H1 (cell line): ENCODE measurements around the gene TBC1D12. TPM values are rescaled to one million over a fixed set of nuclear protein-coding genes. Genes with fewer than 3 reads are reported as not detected.
A peak's percentile ranks its signal among the peaks of the same experiment; 100 is the strongest.

Experiments used
- CTCF ChIA-PET: fragments of 300-600 bp; sonication (Branson Sonifier 250); formaldehyde crosslinking; loops from one replicate; lab custom pipeline; 2021; ENCODE audit not compliant: partially characterized antibody; lab: Charles Lee
- POLR2A ChIA-PET: fragments of 300-600 bp; sonication (Branson Sonifier 250); formaldehyde crosslinking; loops from one replicate; lab custom pipeline; 2021; ENCODE audit warnings: inconsistent platforms; ENCODE audit not compliant: partially characterized antibody; lab: Charles Lee
- DNase-seq, 2 experiments: peaks; one replicate each; pipeline versions ENCODE4 v3.0.0 to v3.0.0-alpha.2; 2010 to 2022; ENCODE audit warnings: low spot score in 2 of 2, low read depth in 1 of 2, mixed read lengths in 1 of 2
- FAIRE-seq: peaks from 2 replicates; lab custom pipeline; 2011; peaks lifted over from hg19 to GRCh38; lab: Jason Lieb, UNC
- H2AFZ ChIP-seq: 2 replicates; pipeline ENCODE4 v1.8.1; 2012; ENCODE audit warnings: low read length, inconsistent platforms
- H2AK5ac ChIP-seq: 2 replicates; pipeline ENCODE4 v1.6.1; 2013; ENCODE audit warnings: low read depth, low read length
- H2BK120ac ChIP-seq: replicated peaks from 2 replicates; pipeline ENCODE3; 2013; ENCODE audit warnings: low read depth, low read length, inconsistent platforms
- H2BK12ac ChIP-seq: 2 replicates; pipeline ENCODE4 v1.6.1; 2013; ENCODE audit warnings: low read depth, low read length
- H2BK15ac ChIP-seq: 2 replicates; pipeline ENCODE4 v1.6.1; 2013; ENCODE audit warnings: low read length
- H2BK20ac ChIP-seq: 2 replicates; pipeline ENCODE4 v1.6.1; 2013; ENCODE audit warnings: low read length
- H2BK5ac ChIP-seq: 2 replicates; pipeline ENCODE4 v1.6.1; 2013; ENCODE audit warnings: low read depth, low read length
- H3K14ac ChIP-seq: 2 replicates; pipeline ENCODE4 v1.6.1; 2013; ENCODE audit warnings: inconsistent platforms; ENCODE audit not compliant: insufficient read length
- H3K18ac ChIP-seq: 2 replicates; pipeline ENCODE4 v1.6.1; 2013; ENCODE audit warnings: low read length; ENCODE audit errors: extremely low read depth
- H3K23ac ChIP-seq: 2 replicates; pipeline ENCODE4 v1.6.1; 2013; ENCODE audit warnings: inconsistent platforms; ENCODE audit not compliant: insufficient read length
- H3K23me2 ChIP-seq: 2 replicates; pipeline ENCODE4 v1.6.1; 2013; ENCODE audit warnings: low read depth, low read length
- H3K27ac ChIP-seq: 2 replicates; pipeline ENCODE4 v1.6.1; 2011; ENCODE audit warnings: low read depth, low read length, inconsistent platforms
- H3K27me3 ChIP-seq, 4 experiments: replicated peaks in 1 of 4; 1 replicate in 1 of 4; 2 replicates in 3 of 4; pipeline versions ENCODE4 v1.6.1 to v1.8.1; 2011 to 2013; ENCODE audit warnings: low read length in 3 of 4, mild to moderate bottlenecking in 3 of 4, inconsistent platforms in 2 of 4, mixed read lengths in 2 of 4, moderate library complexity in 1 of 4; ENCODE audit not compliant: control insufficient read depth in 3 of 4, insufficient read depth in 3 of 4; ENCODE audit errors: extremely low read depth in 1 of 4
- H3K36me3 ChIP-seq, 4 experiments: 2 replicates each; pipeline versions ENCODE4 v1.6.1 to v1.8.1; 2011 to 2013; ENCODE audit warnings: mild to moderate bottlenecking in 4 of 4, low read length in 3 of 4, moderate library complexity in 2 of 4, control low read depth in 1 of 4, inconsistent platforms in 1 of 4; ENCODE audit not compliant: insufficient read depth in 4 of 4, control insufficient read depth in 2 of 4
- H3K4ac ChIP-seq: replicated peaks from 2 replicates; pipeline ENCODE3; 2013; ENCODE audit warnings: low read length, low read depth, mixed read lengths, inconsistent platforms; ENCODE audit not compliant: insufficient read length
- H3K4me1 ChIP-seq, 4 experiments: replicated peaks in 1 of 4; 1 replicate in 1 of 4; 2 replicates in 3 of 4; pipeline versions ENCODE4 v1.6.1 to v1.8.1; 2011 to 2013; ENCODE audit warnings: low read length in 3 of 4, inconsistent platforms in 2 of 4, mixed read lengths in 1 of 4; ENCODE audit not compliant: insufficient read depth in 4 of 4, control insufficient read depth in 3 of 4
- H3K4me2 ChIP-seq, 2 experiments: 2 replicates each; pipeline versions ENCODE4 v1.6.1 to v1.8.1; 2011 to 2013; ENCODE audit warnings: low read depth in 2 of 2, low read length in 2 of 2, control low read depth in 1 of 2, inconsistent platforms in 1 of 2, mild to moderate bottlenecking in 1 of 2; ENCODE audit not compliant: insufficient read depth in 1 of 2
- H3K4me3 ChIP-seq, 4 experiments: fragments of 200-600, 300-600 bp in 1 of 4; sonication (generic), shearing (Covaris generic), sonication (Bioruptor Twin) in 1 of 4; 2 replicates each; pipeline versions ENCODE4 v1.5.1 to v1.8.1; 2011 to 2016; ENCODE audit warnings: low read length in 4 of 4, low read depth in 3 of 4, control low read depth in 2 of 4, inconsistent platforms in 2 of 4, mild to moderate bottlenecking in 2 of 4, mixed read lengths in 1 of 4, moderate library complexity in 1 of 4; ENCODE audit not compliant: insufficient read depth in 2 of 4; ENCODE audit errors: extremely low read depth in 1 of 4
- H3K56ac ChIP-seq: replicated peaks from 2 replicates; pipeline ENCODE3; 2013; ENCODE audit warnings: low read depth, mild to moderate bottlenecking, mixed read lengths, low read length, inconsistent platforms; ENCODE audit not compliant: insufficient read length
- H3K79me1 ChIP-seq: 2 replicates; pipeline ENCODE4 v1.6.1; 2013; ENCODE audit warnings: low read depth, low read length, control low read depth
- H3K79me2 ChIP-seq, 2 experiments: 2 replicates each; pipeline versions ENCODE4 v1.6.1 to v1.8.1; 2012 to 2013; ENCODE audit warnings: low read length in 2 of 2, mild to moderate bottlenecking in 2 of 2, inconsistent platforms in 1 of 2; ENCODE audit not compliant: insufficient read depth in 2 of 2, control insufficient read depth in 1 of 2
- H3K9ac ChIP-seq, 4 experiments: replicated peaks in 1 of 4; 1 replicate in 1 of 4; 2 replicates in 3 of 4; pipeline versions ENCODE4 v1.6.1 to v1.8.1; 2011 to 2013; ENCODE audit warnings: low read depth in 3 of 4, low read length in 3 of 4, control low read depth in 2 of 4, mild to moderate bottlenecking in 2 of 4, moderate library complexity in 2 of 4, inconsistent platforms in 1 of 4; ENCODE audit errors: extremely low read depth in 1 of 4
- H3K9me3 ChIP-seq, 2 experiments: 2 replicates each; pipeline versions ENCODE4 v1.6.1 to v1.8.1; 2012 to 2013; ENCODE audit warnings: mild to moderate bottlenecking in 2 of 2, moderate library complexity in 2 of 2, control low read depth in 1 of 2, inconsistent platforms in 1 of 2, low read depth in 1 of 2, low read length in 1 of 2, mixed read lengths in 1 of 2; ENCODE audit not compliant: insufficient read depth in 2 of 2
- H4K20me1 ChIP-seq, 2 experiments: replicated peaks in 1 of 2; 2 replicates each; pipeline versions ENCODE3 to v1.8.1; 2011 to 2013; ENCODE audit warnings: inconsistent platforms in 2 of 2, low read length in 2 of 2, mild to moderate bottlenecking in 1 of 2; ENCODE audit not compliant: insufficient read depth in 2 of 2, control insufficient read depth in 1 of 2
- H4K5ac ChIP-seq: 2 replicates; pipeline ENCODE4 v1.6.1; 2013; ENCODE audit warnings: low read length, low read depth, mixed read lengths, inconsistent platforms; ENCODE audit not compliant: insufficient read length
- H4K8ac ChIP-seq: 2 replicates; pipeline ENCODE4 v1.8.0; 2013; ENCODE audit warnings: mild to moderate bottlenecking, moderate library complexity, low read length, inconsistent platforms; ENCODE audit not compliant: insufficient read depth; ENCODE audit errors: extremely low read depth
- H4K91ac ChIP-seq: replicated peaks from 2 replicates; pipeline ENCODE3; 2013; ENCODE audit warnings: low read length, mixed read lengths, inconsistent platforms; ENCODE audit not compliant: insufficient read length
- ASH2L ChIP-seq: fragments of 200-600, 300-600 bp; sonication (generic); IDR thresholded peaks from one replicate; pipeline ENCODE4 v1.7.1; 2017; ENCODE audit warnings: low read length
- CHD1 ChIP-seq: IDR thresholded peaks from 2 replicates; pipeline ENCODE4 v1.6.1; 2012; ENCODE audit warnings: low read depth, low read length, improper control_type of control experiment
- GTF2F1 ChIP-seq: IDR thresholded peaks from 2 replicates; pipeline ENCODE4 v1.6.1; 2012; ENCODE audit warnings: low read depth, low read length, improper control_type of control experiment, borderline replicate concordance
- KDM4A ChIP-seq: IDR thresholded peaks from one replicate; pipeline ENCODE4 v1.7.1; 2012; ENCODE audit warnings: low read depth, mild to moderate bottlenecking, moderate library complexity, low read length, inconsistent platforms; ENCODE audit not compliant: severe bottlenecking
- NANOG ChIP-seq: IDR thresholded peaks from 2 replicates; pipeline ENCODE4 v1.6.1; 2011; ENCODE audit warnings: low read length, low read depth, mild to moderate bottlenecking, inconsistent platforms; ENCODE audit not compliant: insufficient read depth, poor library complexity, severe bottlenecking
- POLR2AphosphoS5 ChIP-seq: IDR thresholded peaks from 2 replicates; pipeline ENCODE4 v1.6.1; 2011; ENCODE audit warnings: low read depth, low read length
- RBBP5 ChIP-seq: IDR thresholded peaks from 2 replicates; pipeline ENCODE4 v1.7.1; 2012; ENCODE audit warnings: low read depth, mild to moderate bottlenecking, inconsistent platforms, low read length, moderate library complexity, borderline replicate concordance
- RNF2 ChIP-seq: fragments of 200-900, 300-1000 bp; sonication (generic); IDR thresholded peaks from 2 replicates; pipeline ENCODE4 v1.7.1; 2016; ENCODE audit warnings: borderline replicate concordance, low read depth, mild to moderate bottlenecking, antibody characterized with exemption, low read length; ENCODE audit not compliant: poor library complexity, severe bottlenecking; ENCODE audit errors: missing control alignments
- SIN3A ChIP-seq, 2 experiments: IDR thresholded peaks in 1 of 2; conservative IDR thresholded peaks in 1 of 2; 2 replicates each; pipeline ENCODE4 v1.6.1; 2011 to 2012; ENCODE audit warnings: low read length in 2 of 2, improper control_type of control experiment in 1 of 2, low read depth in 1 of 2, mild to moderate bottlenecking in 1 of 2
- SP2 ChIP-seq: IDR thresholded peaks from 2 replicates; pipeline ENCODE4 v1.6.1; 2012; ENCODE audit warnings: mild to moderate bottlenecking, low read length, inconsistent platforms
- SRF ChIP-seq: IDR thresholded peaks from 2 replicates; pipeline ENCODE4 v1.6.1; 2011; ENCODE audit warnings: mild to moderate bottlenecking, low read depth, low read length, moderate library complexity
- TBP ChIP-seq: IDR thresholded peaks from 2 replicates; pipeline ENCODE4 v1.6.1; 2011; ENCODE audit warnings: low read depth, low read length, improper control_type of control experiment
- WGBS, 2 experiments: shearing (Covaris generic) in 1 of 2; methylation state at CpG; one replicate each; pipeline versions ENCODE4 v1.1.6 to v1.1.7; 2013 to 2015; ENCODE audit warnings: low lambda C conversion rate in 2 of 2, mixed read lengths in 2 of 2, inconsistent platforms in 1 of 2, low coverage in 1 of 2, missing lambda C conversion rate in 1 of 2; ENCODE audit not compliant: insufficient replicate concordance in 2 of 2, insufficient coverage in 1 of 2, insufficient read length in 1 of 2; ENCODE audit errors: extremely low coverage in 1 of 2, missing lambda C conversion rate in 1 of 2; 5-methylcytosine and 5-hydroxymethylcytosine counted together
- polyA plus RNA-seq, 7 experiments: library from polyadenylated mRNA; depleted of rRNA in 3 of 7; stranded (reverse) in 5 of 7; unstranded in 2 of 7; fragments of >200 nt in 5 of 7; fragments of 200-250 nt in 2 of 7; gene quantifications; 1 replicate in 5 of 7; 2 replicates in 1 of 7; 4 replicates in 1 of 7; pipeline versions ENCODE4 v1.2.1 to v1.2.3, GENCODE V29; 2011 to 2013; ENCODE audit warnings: missing spikeins in 2 of 7, mixed read lengths in 2 of 7
- total RNA-seq: library from RNA; stranded (reverse); fragmentation: NEBNext Ultra II Directional; extraction: Animal tissue kit (Norgen Biotek cat#: 25700); gene quantifications from 2 replicates; pipeline ENCODE4 v1.2.1, GENCODE V29; 2021

The TBC1D12 gene
- total and polyA plus RNA-seq, 2 of the 8 experiments (the other 6 are each of a cell fraction or from before 2014, with no cell fraction given): 1.1 to 3.2 TPM

GRCh38 chr10:94402843-94403379, 570 bp downstream of the TBC1D12 start:
- H3K36me3 ChIP-seq: no peaks in the 10 kb centered on the region
- no peaks in the 10 kb centered on the region for H3K9me3 ChIP-seq
- peak overlapping the region in 2 of 4 experiments; percentile 46 to 83; a peak in 4 of 7 replicates for H3K9ac ChIP-seq
- H3K4me1 ChIP-seq: peaks cover 0 to 4% (median under 1%) of the 10 kb centered on the region in 4 experiments; a peak in 2 of 7 replicates
- H3K18ac ChIP-seq: no peak overlapping the region; the same call in none of the 2 replicates
- no peak overlapping the region for H2BK5ac ChIP-seq
- H4K20me1 ChIP-seq: peaks cover 0 to 2% of the 10 kb centered on the region in 2 experiments
- no peak overlapping the region for H2BK12ac ChIP-seq
- CTCF ChIA-PET: interaction anchor here (0.5 to 3.4 kb wide), 6 partner anchors 9 to 581 kb away, joined by 3 to 10 read pairs (median 4); no protein-coding TSS in a partner anchor
- H3K79me1 ChIP-seq: no peaks in the 10 kb centered on the region
- H3K79me2 ChIP-seq: no peaks in the 10 kb centered on the region
- no peak overlapping the region for H4K5ac ChIP-seq
- no peak overlapping the region for H3K23ac ChIP-seq
- DNase-seq: no peak
- no peak for FAIRE-seq
- H3K14ac ChIP-seq: no peak overlapping the region
- H4K91ac ChIP-seq: no peak overlapping the region
- H2AK5ac ChIP-seq: no peak overlapping the region
- H4K8ac ChIP-seq: peak overlapping the region; percentile 85; the same call in 1 of the 2 replicates
- TF ChIP-seq CHD1: no peak
- TF ChIP-seq KDM4A: peak; percentile 89
- peak; percentile 81 for TF ChIP-seq RBBP5
- TF ChIP-seq SP2: no peak
- TF ChIP-seq SIN3A (conservative IDR thresholded peaks at IDR 0.05 in 1 of 2, IDR thresholded peaks at IDR 0.05 in 1 of 2; ENCODE audit: low read depth in 1 of 2, low read length in 2 of 2): peak in 1 of 2 experiments; percentile 18; a peak in 1 of 4 replicates
- TF ChIP-seq GTF2F1: no peak
- peak; percentile 4 for TF ChIP-seq ASH2L
- no peak for TF ChIP-seq SRF
- no peak for TF ChIP-seq POLR2AphosphoS5
- TF ChIP-seq NANOG: no peak
- TF ChIP-seq RNF2: peak; percentile 58
- TF ChIP-seq TBP: no peak
- no peak overlapping the region; the same call in 1 of the 2 replicates for H2AFZ ChIP-seq
- POLR2A ChIA-PET: interaction anchor here (1.1 to 1.4 kb wide), 2 partner anchors 20 to 142 kb away, joined by 3 to 4 read pairs; partner anchors contain the start of gene HELLS
- H2BK120ac ChIP-seq: no peak overlapping the region
- H2BK15ac ChIP-seq: no peak overlapping the region
- H3K27ac ChIP-seq: no peak overlapping the region
- H3K4me2 ChIP-seq: peak overlapping the region; percentile 84 to 88
- no peak overlapping the region for H2BK20ac ChIP-seq
- no peak overlapping the region for H3K56ac ChIP-seq
- H3K23me2 ChIP-seq: peaks cover 12% of the 10 kb centered on the region
- WGBS, 2 experiments: 1% methylated on average over 24 of the region's 77 CpGs; no CpG with 5 or more reads in 1 of the 2 experiments
- H3K4me3 ChIP-seq: peak overlapping the region; percentile 58 to 89 (median 66)
- peaks cover 1 to 24% (median 16%) of the 10 kb centered on the region in 4 experiments for H3K27me3 ChIP-seq
- H3K4ac ChIP-seq: no peak overlapping the region
